T-cell (primary cell): ENCODE results near the gene RALB. TPM values are rescaled to one million over a fixed set of nuclear protein-coding genes. Genes with fewer than 3 reads are reported as not detected.

Experiments used
- ATAC-seq, 4 experiments: fragments of 200-7000 bp in 3 of 4; fragments of 150-1000 bp in 1 of 4; cut with Tn5 transposase; replicated peaks in 1 of 4; 1 replicate in 3 of 4; 2 replicates in 1 of 4; pipeline ENCODE4 v1.10.0; 2021; ENCODE audit warnings: moderate library complexity in 3 of 4, mild to moderate bottlenecking in 2 of 4, moderate number of reproducible peaks in 1 of 4
- CTCF ChIA-PET, 2 donors: fragments of 300-600 bp; sonication (Branson Sonifier 250); formaldehyde crosslinking; loops; one replicate each; lab custom pipeline; 2022; ENCODE audit warnings: antibody characterized with exemption in 2 of 2; lab: Charles Lee
- POLR2A ChIA-PET, 2 donors: fragments of 300-600 bp; sonication (Branson Sonifier 250); formaldehyde crosslinking; loops; one replicate each; lab custom pipeline; 2022; ENCODE audit warnings: antibody characterized with exemption in 2 of 2; lab: Charles Lee
- DNase-seq, 35 experiments: peaks; one replicate each; pipeline versions ENCODE4 v3.0.0 to v3.0.0-alpha.2; 2013 to 2023
- H3K27ac ChIP-seq: one replicate; pipeline ENCODE4 v1.5.1; 2013; ENCODE audit warnings: low read length
- H3K27me3 ChIP-seq, 2 experiments: replicated peaks in 1 of 2; 1 replicate in 1 of 2; 2 replicates in 1 of 2; pipeline versions ENCODE4 v1.6.1 to v1.7.0; 2013; ENCODE audit warnings: low read length in 1 of 2, mixed read lengths in 1 of 2; ENCODE audit not compliant: control insufficient read depth in 2 of 2, insufficient read depth in 2 of 2; ENCODE audit errors: extremely low read depth in 1 of 2
- H3K36me3 ChIP-seq, 2 donors: 1 replicate in 1 of 2; 2 replicates in 1 of 2; pipeline versions ENCODE4 v1.6.1 to v1.7.0; 2013; ENCODE audit warnings: low read length in 1 of 2; ENCODE audit not compliant: control insufficient read depth in 2 of 2, insufficient read depth in 1 of 2; ENCODE audit errors: extremely low read depth in 1 of 2
- H3K4me1 ChIP-seq, 2 experiments: 1 replicate in 1 of 2; 2 replicates in 1 of 2; pipeline versions ENCODE4 v1.6.1 to v1.7.0; 2013; ENCODE audit warnings: low read length in 2 of 2, mixed read lengths in 1 of 2; ENCODE audit not compliant: insufficient read depth in 2 of 2, control insufficient read depth in 1 of 2; ENCODE audit errors: extremely low read depth in 1 of 2
- H3K4me3 ChIP-seq, 2 donors: 1 replicate in 1 of 2; 2 replicates in 1 of 2; pipeline versions ENCODE4 v1.5.1 to v1.7.0; 2013; ENCODE audit warnings: mild to moderate bottlenecking in 2 of 2, low read length in 1 of 2, moderate library complexity in 1 of 2; ENCODE audit not compliant: control insufficient read depth in 1 of 2; ENCODE audit errors: extremely low read depth in 1 of 2
- H3K9me3 ChIP-seq: 2 replicates; pipeline ENCODE4 v1.7.0; 2013
- H3K27ac Mint-ChIP-seq, 2 donors: one replicate each; pipeline ENCODE4 v1.8.0; 2020 to 2021; ENCODE audit warnings: mild to moderate bottlenecking in 2 of 2, mixed read lengths in 2 of 2
- H3K27me3 Mint-ChIP-seq, 2 donors: one replicate each; pipeline ENCODE4 v1.8.0; 2021 to 2022; ENCODE audit warnings: mixed read lengths in 2 of 2
- H3K36me3 Mint-ChIP-seq: one replicate; pipeline ENCODE4 v1.8.0; 2021; ENCODE audit warnings: mixed read lengths
- H3K4me1 Mint-ChIP-seq, 3 donors: one replicate each; pipeline ENCODE4 v1.8.0; 2020 to 2022; ENCODE audit warnings: mixed read lengths in 3 of 3, mild to moderate bottlenecking in 1 of 3
- H3K4me3 Mint-ChIP-seq, 3 donors: one replicate each; pipeline ENCODE4 v1.8.0; 2020 to 2022; ENCODE audit warnings: mild to moderate bottlenecking in 3 of 3, mixed read lengths in 3 of 3, moderate library complexity in 3 of 3
- H3K9me3 Mint-ChIP-seq, 3 donors: one replicate each; pipeline ENCODE4 v1.8.0; 2020 to 2022; ENCODE audit warnings: mixed read lengths in 3 of 3
- WGBS: methylation state at CpG from one replicate; pipeline ENCODE4 v1.1.5; 2013; ENCODE audit warnings: missing lambda C conversion rate; ENCODE audit not compliant: insufficient coverage; 5-methylcytosine and 5-hydroxymethylcytosine counted together
- total RNA-seq, 35 experiments: library from RNA in 6 of 35; stranded (reverse) in 6 of 35; fragments of 120-200 nt in 1 of 35; gene quantifications; one replicate each; pipeline versions ENCODE4 v1.2.1 to v1.2.4 and lab custom pipeline; 2013 to 2026

Gene RALB
- total RNA-seq, 5 donors from 2014 or later (not counting 1 experiment from before 2014, with no cell fraction given): 10.3 to 20.1 (median 12.9) TPM

DNA sequence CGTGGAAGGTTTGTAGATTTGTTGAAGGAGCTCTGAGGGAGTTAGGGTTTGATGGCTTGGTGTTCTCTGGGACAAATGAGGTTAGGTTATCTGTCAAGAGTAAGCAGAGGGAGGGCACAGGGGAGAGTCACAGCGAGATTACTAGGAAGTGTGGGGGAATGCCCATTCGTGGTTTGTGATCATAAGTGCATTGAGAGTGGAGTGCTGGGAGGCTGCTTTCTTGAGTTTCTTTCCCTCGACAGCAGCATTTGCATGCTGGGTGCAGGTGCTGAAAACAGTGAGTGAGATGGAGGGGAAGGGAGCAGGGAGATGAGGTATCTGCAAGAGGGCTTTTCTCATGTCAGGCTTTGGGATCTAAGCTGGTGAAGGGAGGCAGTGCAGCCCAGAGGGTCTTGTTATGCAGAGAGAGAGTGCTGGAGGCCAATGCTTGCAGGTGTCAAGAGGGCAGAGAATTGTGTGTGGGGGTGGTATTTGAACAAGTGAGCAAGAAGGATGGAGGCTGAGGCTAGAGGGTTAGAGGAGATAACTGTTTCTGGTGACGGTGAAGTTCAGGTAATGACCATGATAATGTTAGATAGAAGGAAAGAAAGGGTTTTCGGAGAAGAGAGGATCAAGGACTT lies 8.8 kb downstream of the RALB start:
- H3K4me1 Mint-ChIP-seq: peaks cover 20 to 31% (median 30%) of the 10 kb centered on the region in 3 donors
- Histone ChIP-seq H3K27me3 (no peaks in the 10 kb centered on the region), H3K4me3 (no peak overlapping the region), H3K4me1 (peaks cover 4 to 15% of the 10 kb centered on the region in 2 experiments), H3K36me3 (no peaks in the 10 kb centered on the region), H3K27ac (no peak overlapping the region), H3K9me3 (no peaks in the 10 kb centered on the region)
- POLR2A ChIA-PET: no interaction called here
- DNase-seq (no peak), ATAC-seq (peak in 1 of 4 experiments; percentile 72)
- H3K9me3 Mint-ChIP-seq: peaks cover 0 to 8% (median 0%) of the 10 kb centered on the region in 3 donors
- no peak overlapping the region for H3K4me3 Mint-ChIP-seq
- peaks cover 14% of the 10 kb centered on the region for H3K36me3 Mint-ChIP-seq
- no peak overlapping the region for H3K27ac Mint-ChIP-seq
- CTCF ChIA-PET: no interaction called here
- no peaks in the 10 kb centered on the region for H3K27me3 Mint-ChIP-seq
- 53% methylated on average over 6 of the region's 6 CpGs for WGBS

- no peak overlapping the region for H3K4me3 ChIP-seq
- ChIA-PET POLR2A (interaction anchor here in 1 of 2 donors (0.6 kb wide), 1 partner anchor 31 kb away, joined by 4 read pairs; no protein-coding TSS in a partner anchor), CTCF (interaction anchor here in 1 of 2 donors (0.6 kb wide), 1 partner anchor 49 kb away, joined by 3 read pairs; no protein-coding TSS in a partner anchor)
- no peaks in the 10 kb centered on the region for H3K27me3 Mint-ChIP-seq
- H3K27me3 ChIP-seq: no peaks in the 10 kb centered on the region
- no peak overlapping the region for H3K27ac Mint-ChIP-seq
- no peak overlapping the region for H3K4me3 Mint-ChIP-seq
- no peaks in the 10 kb centered on the region for H3K9me3 ChIP-seq
- no peaks in the 10 kb centered on the region for H3K36me3 ChIP-seq
- peaks cover 4 to 15% of the 10 kb centered on the region in 2 experiments for H3K4me1 ChIP-seq
- 51% methylated on average over 2 of the region's 2 CpGs for WGBS
- peaks cover 11% of the 10 kb centered on the region for H3K36me3 Mint-ChIP-seq
- DNase-seq (no peak), ATAC-seq (no peak)
- peaks cover 20 to 31% (median 27%) of the 10 kb centered on the region in 3 donors for H3K4me1 Mint-ChIP-seq
- no peak overlapping the region for H3K27ac ChIP-seq
- H3K9me3 Mint-ChIP-seq: peaks cover 0 to 8% (median 0%) of the 10 kb centered on the region in 3 donors
Observed at GRCh38 chr2:120262150-120262549, 9.5 kb downstream of the RALB start.

- Mint-ChIP-seq H3K4me1 (peaks cover 18 to 25% (median 22%) of the 10 kb centered on the region in 3 donors), H3K4me3 (no peak overlapping the region), H3K27me3 (no peaks in the 10 kb centered on the region), H3K36me3 (peaks cover 11% of the 10 kb centered on the region), H3K27ac (no peak overlapping the region), H3K9me3 (peaks cover 0 to 8% (median 0%) of the 10 kb centered on the region in 3 donors)
- no peak overlapping the region for H3K4me3 ChIP-seq
- H3K9me3 ChIP-seq: no peaks in the 10 kb centered on the region
- CTCF ChIA-PET: no interaction called here
- no peak for ATAC-seq
- WGBS: 94% methylated on average over 7 of the region's 10 CpGs
- DNase-seq: no peak
- no peaks in the 10 kb centered on the region for H3K36me3 ChIP-seq
- POLR2A ChIA-PET: no interaction called here
- no peaks in the 10 kb centered on the region for H3K27me3 ChIP-seq
- H3K27ac ChIP-seq: no peak overlapping the region
- H3K4me1 ChIP-seq: peaks cover 4 to 15% of the 10 kb centered on the region in 2 experiments
Observed at GRCh38 chr2:120262761-120263428, 10.2 kb downstream of the RALB start.

- H3K4me1 ChIP-seq: peaks cover 4 to 15% of the 10 kb centered on the region in 2 experiments
- Mint-ChIP-seq H3K27ac (no peak overlapping the region), H3K9me3 (peaks cover 0 to 8% (median 0%) of the 10 kb centered on the region in 3 donors), H3K4me3 (no peak overlapping the region), H3K27me3 (no peaks in the 10 kb centered on the region), H3K36me3 (peaks cover 16% of the 10 kb centered on the region), H3K4me1 (peaks cover 16 to 22% (median 22%) of the 10 kb centered on the region in 3 donors)
- ATAC-seq (no peak), DNase-seq (peak in 1 of 35 experiments; percentile 12)
- no peaks in the 10 kb centered on the region for H3K36me3 ChIP-seq
- ChIA-PET CTCF (no interaction called here), POLR2A (no interaction called here)
- no peak overlapping the region for H3K27ac ChIP-seq
- no peak overlapping the region for H3K4me3 ChIP-seq
- H3K27me3 ChIP-seq: no peaks in the 10 kb centered on the region
- H3K9me3 ChIP-seq: no peaks in the 10 kb centered on the region
- 50% methylated on average over 2 of the region's 12 CpGs for WGBS
Observed at GRCh38 chr2:120265006-120265405, 12.4 kb downstream of the RALB start.

DNA sequence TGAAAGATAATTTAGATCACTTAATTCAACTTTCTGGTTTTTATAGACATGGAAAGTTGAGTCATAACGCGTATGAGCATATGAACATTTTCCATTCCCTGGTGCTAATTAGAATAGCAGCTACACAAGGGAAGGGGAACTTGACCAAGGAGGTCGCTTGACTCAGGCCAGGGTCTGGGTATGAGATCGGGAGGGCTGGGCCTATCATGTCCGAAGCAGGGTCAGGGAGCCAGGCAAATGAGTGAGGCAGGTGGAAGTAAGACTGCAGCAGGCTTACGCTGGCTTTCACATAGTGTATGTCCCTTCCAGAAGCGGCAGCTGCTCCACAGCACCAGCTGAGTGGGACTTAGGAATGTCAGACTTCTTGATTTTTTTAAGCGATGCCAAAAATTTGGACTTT lies 14.7 kb downstream of the RALB start:
- Histone ChIP-seq H3K4me3 (no peak overlapping the region), H3K27me3 (no peaks in the 10 kb centered on the region), H3K9me3 (no peaks in the 10 kb centered on the region), H3K27ac (no peak overlapping the region), H3K4me1 (peaks cover 0 to 2% of the 10 kb centered on the region in 2 experiments), H3K36me3 (no peaks in the 10 kb centered on the region)
- ChIA-PET POLR2A (no interaction called here), CTCF (interaction anchor here in 1 of 2 donors (0.7 kb wide), 1 partner anchor 11 kb away, joined by 3 read pairs; no protein-coding TSS in a partner anchor)
- no peak overlapping the region for H3K27ac Mint-ChIP-seq
- no peak for DNase-seq
- ATAC-seq: no peak
- H3K36me3 Mint-ChIP-seq: peaks cover 24% of the 10 kb centered on the region
- H3K27me3 Mint-ChIP-seq: no peaks in the 10 kb centered on the region
- H3K4me3 Mint-ChIP-seq: no peak overlapping the region
- H3K4me1 Mint-ChIP-seq: peaks cover 22 to 32% (median 31%) of the 10 kb centered on the region in 3 donors
- WGBS: 86% methylated on average over 4 of the region's 8 CpGs
- H3K9me3 Mint-ChIP-seq: no peaks in the 10 kb centered on the region

DNA sequence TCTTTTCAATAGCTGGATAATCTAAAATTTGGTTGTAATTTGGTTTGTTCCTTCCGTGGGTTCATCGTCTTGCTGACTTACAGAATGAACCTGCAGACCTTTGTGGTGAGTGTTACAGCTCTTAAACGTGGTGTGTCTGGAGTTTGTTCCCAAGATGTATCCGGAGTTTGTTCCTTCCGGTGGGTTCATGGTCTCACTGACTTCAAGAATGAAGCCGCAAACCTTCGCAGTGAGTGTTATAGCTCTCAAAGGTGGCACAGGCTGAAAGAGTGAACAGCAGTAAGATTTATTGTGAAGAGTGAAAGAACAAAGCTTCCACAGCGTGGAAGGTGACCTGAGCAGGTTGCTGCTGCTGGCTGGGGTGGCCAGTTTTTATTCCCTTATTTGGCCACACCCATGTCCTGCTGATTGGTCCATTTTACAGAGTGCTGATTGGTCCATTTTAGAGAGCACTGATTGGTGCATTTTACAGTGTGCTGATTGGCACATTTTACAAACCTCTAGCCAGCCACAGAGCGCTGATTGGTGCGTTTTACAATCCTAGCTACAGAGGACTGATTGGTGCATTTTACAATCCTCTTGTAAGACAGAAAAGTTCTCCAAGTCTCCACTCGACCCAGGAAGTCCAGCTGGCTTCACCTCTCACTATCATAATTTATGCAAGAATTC lies 16.6 kb downstream of the RALB start:
- Mint-ChIP-seq H3K4me1 (peaks cover 22 to 34% (median 31%) of the 10 kb centered on the region in 3 donors), H3K27me3 (no peaks in the 10 kb centered on the region)
- no peak for ATAC-seq

More for the DNA sequence above, 16.6 kb downstream of the RALB start:
- no peaks in the 10 kb centered on the region for H3K9me3 ChIP-seq
- Mint-ChIP-seq H3K27ac (no peak overlapping the region), H3K9me3 (no peaks in the 10 kb centered on the region), H3K36me3 (peaks cover 27% of the 10 kb centered on the region), H3K4me3 (no peak overlapping the region)
- no peaks in the 10 kb centered on the region for H3K36me3 ChIP-seq
- ChIA-PET POLR2A (no interaction called here), CTCF (interaction anchor here in 1 of 2 donors (1.1 kb wide), 1 partner anchor 93 kb away, joined by 4 read pairs; no protein-coding TSS in a partner anchor)
- no peak overlapping the region for H3K27ac ChIP-seq
- no peak overlapping the region for H3K4me3 ChIP-seq
- H3K4me1 ChIP-seq: no peaks in the 10 kb centered on the region
- DNase-seq: no peak
- 89% methylated on average over 10 of the region's 11 CpGs for WGBS
- H3K27me3 ChIP-seq: no peaks in the 10 kb centered on the region
